ENCODE data around the gene LRMDA. TPM values are rescaled to one million over a fixed set of nuclear protein-coding genes. Genes with fewer than 3 reads are reported as not detected.

The LRMDA gene
- total and polyA plus RNA-seq, 2 of the 8 experiments (the other 6 are each of a cell fraction or from before 2014, with no cell fraction given): 0.86 to 2.8 TPM

- no peak overlapping the region for H3K18ac ChIP-seq (ENCODE audit: extremely low read depth, low read length)
- no peak overlapping the region for H4K5ac ChIP-seq (ENCODE audit: insufficient read length, low read depth, low read length)
- no peak overlapping the region for H2AK5ac ChIP-seq (ENCODE audit: low read depth, low read length)
- no peak overlapping the region for H2BK12ac ChIP-seq (ENCODE audit: low read depth, low read length)
- no peaks in the 10 kb centered on the region for H3K36me3 ChIP-seq (ENCODE audit: control insufficient read depth in 2 of 4, insufficient read depth in 4 of 4, low read length in 3 of 4)
- H3K79me2 ChIP-seq (ENCODE audit: control insufficient read depth in 1 of 2, insufficient read depth in 2 of 2, low read length in 2 of 2): no peaks in the 10 kb centered on the region
- no peak overlapping the region for H3K23ac ChIP-seq (ENCODE audit: insufficient read length)
- no peaks in the 10 kb centered on the region for H3K27me3 ChIP-seq (replicated peaks in 1 of 4; ENCODE audit: control insufficient read depth in 3 of 4, extremely low read depth in 1 of 4, insufficient read depth in 3 of 4, low read length in 3 of 4)
- no peak overlapping the region for H3K9ac ChIP-seq (replicated peaks in 1 of 4; ENCODE audit: extremely low read depth in 1 of 4, low read depth in 3 of 4, low read length in 3 of 4)
- no peak overlapping the region for H3K14ac ChIP-seq (ENCODE audit: insufficient read length)
- H2BK20ac ChIP-seq (ENCODE audit: low read length): no peak overlapping the region
- H2AFZ ChIP-seq (ENCODE audit: low read length): no peak overlapping the region
- H4K20me1 ChIP-seq (replicated peaks in 1 of 2; ENCODE audit: control insufficient read depth in 1 of 2, insufficient read depth in 2 of 2, low read length in 2 of 2): no peaks in the 10 kb centered on the region
- no peak overlapping the region for H4K8ac ChIP-seq (ENCODE audit: extremely low read depth, insufficient read depth, low read length)
- H3K4me3 ChIP-seq (ENCODE audit: extremely low read depth in 1 of 4, insufficient read depth in 2 of 4, low read depth in 3 of 4, low read length in 4 of 4): no peak overlapping the region
- WGBS, 2 experiments (ENCODE audit: extremely low coverage in 1 of 2, insufficient coverage in 1 of 2, insufficient read length in 1 of 2, insufficient replicate concordance in 2 of 2, low coverage in 1 of 2, low lambda C conversion rate in 2 of 2, missing lambda C conversion rate in 1 of 2): 85% methylated on average over 2 of the region's 2 CpGs; no CpG with 5 or more reads in 1 of the 2 experiments
- no peak for FAIRE-seq
- H2BK120ac ChIP-seq (replicated peaks; ENCODE audit: low read depth, low read length): no peak overlapping the region
- no peak overlapping the region for H2BK5ac ChIP-seq (ENCODE audit: low read depth, low read length)
- H3K27ac ChIP-seq (ENCODE audit: low read depth, low read length): no peak overlapping the region
- H3K79me1 ChIP-seq (ENCODE audit: low read depth, low read length): no peaks in the 10 kb centered on the region
- no peaks in the 10 kb centered on the region for H3K23me2 ChIP-seq (ENCODE audit: low read depth, low read length)
- H3K9me3 ChIP-seq (ENCODE audit: insufficient read depth in 2 of 2, low read depth in 1 of 2, low read length in 1 of 2): no peaks in the 10 kb centered on the region
- no peak for DNase-seq (ENCODE audit: low read depth in 1 of 2, low spot score in 2 of 2)
- POLR2A ChIA-PET (ENCODE audit: partially characterized antibody): no interaction called here
- H3K4ac ChIP-seq (replicated peaks; ENCODE audit: insufficient read length, low read depth, low read length): no peak overlapping the region
- no peak overlapping the region for H3K56ac ChIP-seq (replicated peaks; ENCODE audit: insufficient read length, low read depth, low read length)
- H3K4me1 ChIP-seq (replicated peaks in 1 of 4; ENCODE audit: control insufficient read depth in 3 of 4, insufficient read depth in 4 of 4, low read length in 3 of 4): no peaks in the 10 kb centered on the region
- CTCF ChIA-PET (ENCODE audit: partially characterized antibody): no interaction called here
- H3K4me2 ChIP-seq (ENCODE audit: insufficient read depth in 1 of 2, low read depth in 2 of 2, low read length in 2 of 2): no peak overlapping the region
- H4K91ac ChIP-seq (replicated peaks; ENCODE audit: insufficient read length, low read length): no peak overlapping the region
- no peak overlapping the region for H2BK15ac ChIP-seq (ENCODE audit: low read length)
- TF ChIP-seq SP4 (IDR thresholded peaks at IDR 0.05; ENCODE audit: low read length) (no peak), HDAC2 (IDR thresholded peaks at IDR 0.05; ENCODE audit: borderline replicate concordance in 1 of 2, low read depth in 2 of 2, low read length in 2 of 2) (no peak), POU5F1 (IDR thresholded peaks at IDR 0.05; ENCODE audit: low read depth, low read length) (no peak), TAF1 (IDR thresholded peaks at IDR 0.05; ENCODE audit: low read depth, low read length) (no peak), CHD2 (IDR thresholded peaks at IDR 0.05; ENCODE audit: low read length) (no peak), EGR1 (IDR thresholded peaks at IDR 0.05; ENCODE audit: borderline replicate concordance, low read depth, low read length) (no peak), KDM5A (IDR thresholded peaks at IDR 0.05; ENCODE audit: low read length) (no peak), SIX5 (IDR thresholded peaks at IDR 0.05; ENCODE audit: low read depth, low read length) (no peak), JUN (IDR thresholded peaks at IDR 0.05; ENCODE audit: low read depth, low read length) (no peak), HDAC6 (IDR thresholded peaks at IDR 0.05; ENCODE audit: low read depth, low read length) (no peak), TCF12 (IDR thresholded peaks at IDR 0.05; ENCODE audit: low read depth, low read length) (no peak), ATF3 (IDR thresholded peaks at IDR 0.05; ENCODE audit: insufficient read depth, low read depth, low read length) (no peak), RNF2 (IDR thresholded peaks at IDR 0.05; ENCODE audit: borderline replicate concordance, low read depth, low read length, missing control alignments, poor library complexity, severe bottlenecking) (no peak)
Observed at GRCh38 chr10:75722609-75723008, 291.2 kb downstream of the LRMDA start.
